Measurements from ENCODE around the gene PDE1C.

DNA sequence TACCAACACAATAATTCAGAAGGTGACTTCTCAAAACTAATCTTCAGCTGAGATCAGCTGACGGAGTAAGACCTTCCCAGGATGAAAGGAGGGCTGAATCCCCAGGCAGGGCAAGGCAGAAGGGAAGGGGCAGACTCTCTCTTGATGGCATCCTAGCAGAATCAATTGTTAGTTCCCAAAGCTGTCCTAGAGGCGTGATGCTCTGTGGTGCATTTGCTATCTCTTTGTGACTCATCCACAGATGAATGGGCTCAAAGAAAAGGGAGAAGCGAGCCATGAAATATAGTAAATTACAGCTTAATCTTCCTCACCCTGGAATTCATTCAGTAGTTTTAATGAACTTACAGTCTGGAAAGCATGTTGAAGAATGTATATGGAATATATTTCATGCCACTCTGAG is 37.2 kb downstream of the PDE1C start:
- no peak for TF ChIP-seq POLR2A (IDR thresholded peaks at IDR 0.05)
- TF ChIP-seq, protein P1, sequence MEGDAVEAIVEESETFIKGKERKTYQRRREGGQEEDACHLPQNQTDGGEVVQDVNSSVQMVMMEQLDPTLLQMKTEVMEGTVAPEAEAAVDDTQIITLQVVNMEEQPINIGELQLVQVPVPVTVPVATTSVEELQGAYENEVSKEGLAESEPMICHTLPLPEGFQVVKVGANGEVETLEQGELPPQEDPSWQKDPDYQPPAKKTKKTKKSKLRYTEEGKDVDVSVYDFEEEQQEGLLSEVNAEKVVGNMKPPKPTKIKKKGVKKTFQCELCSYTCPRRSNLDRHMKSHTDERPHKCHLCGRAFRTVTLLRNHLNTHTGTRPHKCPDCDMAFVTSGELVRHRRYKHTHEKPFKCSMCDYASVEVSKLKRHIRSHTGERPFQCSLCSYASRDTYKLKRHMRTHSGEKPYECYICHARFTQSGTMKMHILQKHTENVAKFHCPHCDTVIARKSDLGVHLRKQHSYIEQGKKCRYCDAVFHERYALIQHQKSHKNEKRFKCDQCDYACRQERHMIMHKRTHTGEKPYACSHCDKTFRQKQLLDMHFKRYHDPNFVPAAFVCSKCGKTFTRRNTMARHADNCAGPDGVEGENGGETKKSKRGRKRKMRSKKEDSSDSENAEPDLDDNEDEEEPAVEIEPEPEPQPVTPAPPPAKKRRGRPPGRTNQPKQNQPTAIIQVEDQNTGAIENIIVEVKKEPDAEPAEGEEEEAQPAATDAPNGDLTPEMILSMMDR (IDR thresholded peaks at IDR 0.05) = no peak
